NCI-H1092 treated with DMSO at 0.1 percent for 48 hours (cell line): ENCODE data around the gene VIPR1.
A peak's percentile ranks its signal among the peaks of the same experiment; 100 is the strongest.
"Not testable (repeated sequence)": the region's sequence is repeated elsewhere in the genome, so short reads cannot be mapped to it uniquely, and the experiment has no call there.

Experiments used
- DNase-seq: peaks from one replicate; lab custom pipeline; 2025; lab: John Stamatoyannopoulos, UW

VIPR1 gene

GRCh38 chr3:42579346-42579745, 76.9 kb downstream of the VIPR1 start:
- DNase-seq: not testable (repeated sequence)

GRCh38 chr3:42581400-42581708, 78.9 kb downstream of the VIPR1 start:
- no peak for DNase-seq

- peak; percentile 90 for DNase-seq
Observed at GRCh38 chr3:42581709-42582473, 79.4 kb downstream of the VIPR1 start, which contains the start of gene SEC22C. Gene SEC22C, minus strand, starts transcription at chr3:42581967. Its CDS starts 12,921 bp downstream, at chr3:42569046.

- no peak for DNase-seq
Observed at GRCh38 chr3:42582474-42583070, 80.1 kb downstream of the VIPR1 start.
